Measurements from ENCODE around the gene CD180.
A peak's percentile ranks its signal among the peaks of the same experiment; 100 is the strongest.

The CD180 gene

DNA sequence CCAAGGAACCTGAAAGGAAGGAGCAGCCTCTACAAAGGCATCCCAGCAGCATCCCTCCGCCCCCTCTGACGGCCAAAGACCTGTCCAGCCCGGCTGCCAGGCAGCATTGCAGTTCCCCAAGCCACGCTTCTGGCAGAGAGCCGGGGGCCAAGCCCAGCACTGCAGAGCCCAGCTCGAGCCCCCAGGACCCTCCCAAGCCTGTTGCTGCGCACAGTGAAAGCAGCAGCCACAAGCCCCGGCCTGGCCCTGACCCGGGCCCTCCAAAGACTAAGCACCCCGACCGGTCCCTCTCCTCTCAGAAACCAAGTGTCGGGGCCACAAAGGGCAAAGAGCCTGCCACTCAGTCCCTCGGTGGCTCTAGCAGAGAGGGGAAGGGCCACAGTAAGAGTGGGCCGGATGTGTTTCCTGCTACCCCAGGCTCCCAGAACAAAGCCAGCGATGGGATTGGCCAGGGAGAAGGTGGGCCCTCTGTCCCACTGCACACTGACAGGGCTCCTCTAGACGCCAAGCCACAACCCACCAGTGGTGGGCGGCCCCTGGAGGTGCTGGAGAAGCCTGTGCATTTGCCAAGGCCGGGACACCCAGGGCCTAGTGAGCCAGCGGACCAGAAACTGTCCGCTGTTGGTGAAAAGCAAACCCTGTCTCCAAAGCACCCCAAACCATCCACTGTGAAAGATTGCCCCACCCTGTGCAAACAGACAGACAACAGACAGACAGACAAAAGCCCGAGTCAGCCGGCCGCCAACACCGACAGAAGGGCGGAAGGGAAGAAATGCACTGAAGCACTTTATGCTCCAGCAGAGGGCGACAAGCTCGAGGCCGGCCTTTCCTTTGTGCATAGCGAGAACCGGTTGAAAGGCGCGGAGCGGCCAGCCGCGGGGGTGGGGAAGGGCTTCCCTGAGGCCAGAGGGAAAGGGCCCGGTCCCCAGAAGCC, 30.8 kb downstream of the CD180 start:
- peak; percentile 28 for DNase-seq (ENCODE audit: low read depth)
- H3K4me3 ChIP-seq (ENCODE audit: low read depth, low read length), result no peak overlapping the region

DNA sequence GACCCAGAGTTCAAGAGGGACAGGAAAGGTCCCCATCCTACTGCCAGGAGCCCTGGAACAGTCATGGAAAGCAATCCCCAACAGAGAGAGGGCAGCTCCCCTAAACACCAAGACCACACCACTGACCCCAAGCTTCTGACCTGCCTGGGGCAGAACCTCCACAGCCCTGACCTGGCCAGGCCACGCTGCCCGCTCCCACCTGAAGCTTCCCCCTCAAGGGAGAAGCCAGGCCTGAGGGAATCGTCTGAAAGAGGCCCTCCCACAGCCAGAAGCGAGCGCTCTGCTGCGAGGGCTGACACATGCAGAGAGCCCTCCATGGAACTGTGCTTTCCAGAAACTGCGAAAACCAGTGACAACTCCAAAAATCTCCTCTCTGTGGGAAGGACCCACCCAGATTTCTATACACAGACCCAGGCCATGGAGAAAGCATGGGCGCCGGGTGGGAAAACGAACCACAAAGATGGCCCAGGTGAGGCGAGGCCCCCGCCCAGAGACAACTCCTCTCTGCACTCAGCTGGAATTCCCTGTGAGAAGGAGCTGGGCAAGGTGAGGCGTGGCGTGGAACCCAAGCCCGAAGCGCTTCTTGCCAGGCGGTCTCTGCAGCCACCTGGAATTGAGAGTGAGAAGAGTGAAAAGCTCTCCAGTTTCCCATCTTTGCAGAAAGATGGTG, 31.6 kb downstream of the CD180 start:
- no peak overlapping the region for H3K4me3 ChIP-seq (ENCODE audit: low read depth, low read length)
- DNase-seq (ENCODE audit: low read depth), result no peak

DNA sequence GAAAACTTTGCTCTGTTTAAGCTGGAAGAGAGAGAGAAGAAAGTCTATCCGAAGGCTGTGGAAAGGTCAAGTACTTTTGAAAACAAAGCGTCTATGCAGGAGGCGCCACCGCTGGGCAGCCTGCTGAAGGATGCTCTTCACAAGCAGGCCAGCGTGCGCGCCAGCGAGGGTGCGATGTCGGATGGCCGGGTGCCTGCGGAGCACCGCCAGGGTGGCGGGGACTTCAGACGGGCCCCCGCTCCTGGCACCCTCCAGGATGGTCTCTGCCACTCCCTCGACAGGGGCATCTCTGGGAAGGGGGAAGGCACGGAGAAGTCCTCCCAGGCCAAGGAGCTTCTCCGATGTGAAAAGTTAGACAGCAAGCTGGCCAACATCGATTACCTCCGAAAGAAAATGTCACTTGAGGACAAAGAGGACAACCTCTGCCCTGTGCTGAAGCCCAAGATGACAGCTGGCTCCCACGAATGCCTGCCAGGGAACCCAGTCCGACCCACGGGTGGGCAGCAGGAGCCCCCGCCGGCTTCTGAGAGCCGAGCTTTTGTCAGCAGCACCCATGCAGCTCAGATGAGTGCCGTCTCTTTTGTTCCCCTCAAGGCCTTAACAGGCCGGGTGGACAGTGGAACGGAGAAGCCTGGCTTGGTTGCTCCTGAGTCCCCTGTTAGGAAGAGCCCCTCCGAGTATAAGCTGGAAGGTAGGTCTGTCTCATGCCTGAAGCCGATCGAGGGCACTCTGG, 32.6 kb downstream of the CD180 start:
- no peak overlapping the region for H3K4me3 ChIP-seq (ENCODE audit: low read depth, low read length)
- DNase-seq (ENCODE audit: low read depth), result no peak

DNA sequence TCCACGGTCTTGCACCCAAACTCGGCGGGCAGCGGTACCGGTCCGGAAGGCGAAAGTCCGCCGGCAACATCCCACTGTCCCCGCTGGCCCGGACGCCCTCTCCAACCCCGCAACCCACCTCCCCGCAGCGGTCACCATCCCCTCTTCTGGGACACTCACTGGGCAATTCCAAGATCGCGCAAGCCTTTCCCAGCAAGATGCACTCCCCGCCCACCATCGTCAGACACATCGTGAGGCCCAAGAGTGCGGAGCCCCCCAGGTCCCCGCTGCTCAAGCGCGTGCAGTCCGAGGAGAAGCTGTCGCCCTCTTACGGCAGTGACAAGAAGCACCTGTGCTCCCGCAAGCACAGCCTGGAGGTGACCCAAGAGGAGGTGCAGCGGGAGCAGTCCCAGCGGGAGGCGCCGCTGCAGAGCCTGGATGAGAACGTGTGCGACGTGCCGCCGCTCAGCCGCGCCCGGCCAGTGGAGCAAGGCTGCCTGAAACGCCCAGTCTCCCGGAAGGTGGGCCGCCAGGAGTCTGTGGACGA, 33.3 kb downstream of the CD180 start:
- no peak for DNase-seq (ENCODE audit: low read depth)
- no peak overlapping the region for H3K4me3 ChIP-seq (ENCODE audit: low read depth, low read length)

DNA sequence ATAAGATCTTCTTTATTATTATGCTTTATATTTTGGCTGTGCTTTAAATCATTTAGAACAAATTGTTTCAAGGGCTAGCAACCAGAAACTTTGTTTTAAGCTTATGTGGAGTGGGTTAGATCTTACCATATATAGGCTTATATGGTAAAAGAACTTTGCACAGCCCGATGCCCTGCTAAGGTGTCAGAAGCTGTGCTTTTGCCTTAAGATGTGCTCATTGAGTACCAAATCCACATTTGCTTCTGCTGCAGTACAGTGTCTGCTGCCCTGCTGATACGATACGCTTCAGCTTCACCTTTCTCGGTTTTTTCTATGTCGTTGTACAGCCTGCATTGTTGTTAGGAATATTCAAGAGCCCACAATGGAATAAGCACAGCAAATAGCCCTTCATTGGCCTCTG, 34.8 kb downstream of the CD180 start:
- no peak overlapping the region for H3K4me3 ChIP-seq (ENCODE audit: low read depth, low read length)

DNA sequence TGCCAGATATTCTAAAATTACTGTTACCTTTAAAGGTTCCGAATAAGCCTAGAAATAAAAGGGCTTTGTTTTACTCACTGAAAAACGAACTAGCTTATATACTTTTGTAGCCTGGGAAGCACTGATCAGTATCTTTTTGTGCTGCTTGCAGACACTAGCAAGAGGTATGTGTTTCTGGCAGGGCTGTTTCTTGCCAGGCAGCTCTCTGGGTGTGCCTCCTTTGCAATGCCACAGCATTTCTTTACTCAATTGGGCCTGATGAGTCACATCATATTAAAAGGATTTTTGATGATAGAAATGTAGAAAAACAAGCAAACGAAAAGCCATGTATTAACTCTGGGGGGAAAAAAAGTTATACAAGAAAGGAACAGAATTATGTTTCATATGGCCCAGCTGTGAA, 35.6 kb downstream of the CD180 start:
- H3K4me3 ChIP-seq (ENCODE audit: low read depth, low read length), result no peak overlapping the region
- peak; percentile 19 for DNase-seq (ENCODE audit: low read depth)

More for the DNA sequence above, 34.8 kb downstream of the CD180 start:
- no peak for DNase-seq (ENCODE audit: low read depth)

DNA sequence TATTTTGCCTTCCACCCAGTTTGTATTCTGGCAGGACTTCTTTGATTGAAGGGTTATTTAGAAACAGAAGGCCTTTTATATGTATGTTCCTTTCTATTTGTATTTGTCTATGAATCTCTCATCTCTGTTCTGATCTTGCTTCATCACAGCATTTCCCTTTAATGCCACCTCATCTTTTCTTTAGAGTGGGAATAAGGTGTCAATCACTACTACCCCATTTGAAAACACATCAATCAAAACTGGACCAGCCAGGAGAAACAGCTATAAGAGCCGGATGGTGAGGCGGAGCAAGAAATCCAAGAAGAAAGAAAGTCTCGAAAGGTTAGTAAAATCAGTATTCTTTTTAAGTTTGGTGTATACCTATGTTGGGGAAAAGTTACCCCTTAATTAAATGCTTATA, 36.3 kb downstream of the CD180 start:
- DNase-seq (ENCODE audit: low read depth), result no peak
- no peak overlapping the region for H3K4me3 ChIP-seq (ENCODE audit: low read depth, low read length)

DNA sequence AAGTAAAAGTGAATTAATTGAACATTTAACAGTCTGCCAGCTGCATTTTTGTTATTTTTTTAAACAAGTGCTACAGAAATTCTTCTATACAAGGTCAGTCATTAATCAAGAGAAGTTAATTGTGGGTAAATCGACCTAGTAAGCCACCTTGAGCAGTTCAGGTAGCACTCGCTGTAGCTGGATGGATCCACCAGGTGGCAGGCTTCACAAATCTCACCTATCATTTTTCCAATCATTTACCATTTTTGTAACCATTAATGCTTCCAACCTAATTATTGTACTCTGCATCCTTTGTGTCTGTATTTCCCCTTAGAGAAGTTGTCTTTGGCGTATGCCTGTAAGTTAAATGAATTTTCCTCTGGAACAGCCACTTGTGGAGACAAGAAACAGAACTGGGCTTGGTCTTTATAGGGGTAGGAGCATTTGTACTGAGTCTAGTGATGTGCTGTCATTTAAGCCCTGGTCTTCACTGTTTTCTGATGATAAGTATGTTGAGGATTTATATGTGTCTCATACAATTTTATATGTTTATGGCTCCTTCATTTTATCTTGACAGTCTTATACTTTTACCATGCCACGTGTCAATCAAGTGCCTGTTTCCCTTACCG, 39.5 kb downstream of the CD180 start:
- no peak overlapping the region for H3K4me3 ChIP-seq (ENCODE audit: low read depth, low read length)
- no peak for DNase-seq (ENCODE audit: low read depth)

DNA sequence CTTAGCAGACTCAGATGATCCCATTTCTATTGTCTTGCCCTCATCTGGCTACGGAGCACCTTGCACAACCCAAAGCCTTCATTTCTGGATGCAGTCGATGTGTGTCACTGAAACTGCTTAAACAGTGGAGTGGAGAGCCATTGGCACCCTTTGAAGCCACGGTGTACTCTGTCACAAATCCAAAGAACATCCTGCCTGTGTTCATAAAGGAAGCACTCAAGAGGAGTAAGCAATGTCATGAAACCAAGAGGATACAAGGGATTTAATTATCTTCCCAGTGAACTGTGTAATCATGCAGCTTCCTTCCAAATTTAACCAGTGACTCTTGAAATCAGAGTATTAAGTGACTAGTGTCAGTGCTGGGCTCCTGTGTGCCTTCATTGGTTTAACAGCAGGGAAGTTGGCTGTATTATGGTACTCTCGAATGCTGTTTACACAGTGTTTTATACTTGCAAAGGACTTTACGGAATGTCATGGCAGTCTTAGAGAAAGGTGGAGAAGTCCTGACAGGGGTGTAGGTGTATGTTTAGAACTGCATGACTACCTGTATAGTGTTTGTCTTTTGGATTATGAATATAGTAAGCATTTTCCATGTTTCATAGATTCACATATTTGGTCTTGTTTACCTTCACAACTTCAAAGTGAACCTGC, 41.9 kb downstream of the CD180 start:
- DNase-seq (ENCODE audit: low read depth), result no peak
- no peak overlapping the region for H3K4me3 ChIP-seq (ENCODE audit: low read depth, low read length)

DNA sequence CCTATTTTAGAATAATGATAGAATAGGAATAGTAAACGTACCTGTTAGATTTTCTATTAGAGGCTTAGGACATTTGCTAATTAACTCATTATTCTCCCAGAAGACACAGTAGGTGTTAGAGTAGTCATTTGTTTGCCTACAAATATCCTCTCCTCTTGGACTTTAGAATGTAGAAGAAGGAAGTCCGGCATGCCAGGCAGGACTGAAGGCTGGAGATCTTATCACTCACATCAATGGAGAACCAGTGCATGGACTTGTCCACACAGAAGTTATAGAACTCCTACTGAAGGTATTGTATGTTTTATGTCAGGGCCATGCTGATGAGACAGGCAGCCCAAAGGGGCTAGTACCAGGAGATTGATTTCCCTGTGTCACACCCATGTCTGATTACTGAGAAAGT, 43.3 kb downstream of the CD180 start:
- no peak for DNase-seq (ENCODE audit: low read depth)
- no peak overlapping the region for H3K4me3 ChIP-seq (ENCODE audit: low read depth, low read length)

DNA sequence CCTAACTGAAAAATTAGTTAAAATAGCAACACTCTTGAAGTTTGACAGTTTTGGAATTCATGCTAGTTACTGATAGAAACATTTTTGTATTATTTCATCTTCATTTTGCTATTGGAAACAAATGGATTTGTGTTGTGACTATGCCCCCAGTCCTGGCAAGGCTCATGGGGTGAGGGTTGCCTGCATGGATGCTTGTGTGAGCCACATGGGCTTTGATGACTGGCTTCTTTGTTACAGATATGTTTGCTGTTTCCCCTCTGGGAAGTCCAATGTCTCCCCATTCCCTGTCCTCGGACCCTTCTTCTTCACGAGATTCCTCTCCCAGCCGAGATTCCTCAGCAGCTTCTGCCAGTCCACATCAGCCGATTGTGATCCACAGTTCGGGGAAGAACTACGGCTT, 44.2 kb downstream of the CD180 start:
- no peak overlapping the region for H3K4me3 ChIP-seq (ENCODE audit: low read depth, low read length)

DNA sequence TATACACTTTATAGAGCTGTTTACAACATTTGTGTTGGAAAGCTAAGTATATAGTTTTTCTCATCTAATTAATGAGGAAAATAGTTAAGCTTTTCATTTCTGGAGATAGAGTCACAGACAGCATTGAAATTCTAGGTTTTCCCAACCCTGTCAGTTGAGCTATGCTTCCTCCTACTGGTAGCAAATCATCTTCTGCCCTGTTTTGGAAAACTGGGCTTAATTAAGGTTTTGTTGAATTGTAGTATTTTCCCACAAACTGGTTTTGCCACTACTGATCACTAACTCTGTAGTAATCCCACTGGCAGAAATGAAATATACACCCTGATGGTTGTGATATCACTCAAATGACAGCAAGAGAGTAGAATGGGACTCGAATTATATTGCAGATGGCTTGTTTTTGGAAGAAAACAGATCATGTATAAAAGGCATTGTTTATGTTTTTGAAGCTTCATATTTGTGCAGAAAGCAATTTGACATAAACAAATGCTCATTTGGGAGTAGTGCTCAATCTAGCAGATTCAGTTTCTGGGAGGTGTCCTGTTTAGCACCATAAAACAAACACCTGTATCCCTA, 46.6 kb downstream of the CD180 start:
- peak overlapping the region; percentile 2 for H3K4me3 ChIP-seq (ENCODE audit: low read depth, low read length)
- no peak for DNase-seq (ENCODE audit: low read depth)

More for the DNA sequence above, 44.2 kb downstream of the CD180 start:
- no peak for DNase-seq (ENCODE audit: low read depth)

DNA sequence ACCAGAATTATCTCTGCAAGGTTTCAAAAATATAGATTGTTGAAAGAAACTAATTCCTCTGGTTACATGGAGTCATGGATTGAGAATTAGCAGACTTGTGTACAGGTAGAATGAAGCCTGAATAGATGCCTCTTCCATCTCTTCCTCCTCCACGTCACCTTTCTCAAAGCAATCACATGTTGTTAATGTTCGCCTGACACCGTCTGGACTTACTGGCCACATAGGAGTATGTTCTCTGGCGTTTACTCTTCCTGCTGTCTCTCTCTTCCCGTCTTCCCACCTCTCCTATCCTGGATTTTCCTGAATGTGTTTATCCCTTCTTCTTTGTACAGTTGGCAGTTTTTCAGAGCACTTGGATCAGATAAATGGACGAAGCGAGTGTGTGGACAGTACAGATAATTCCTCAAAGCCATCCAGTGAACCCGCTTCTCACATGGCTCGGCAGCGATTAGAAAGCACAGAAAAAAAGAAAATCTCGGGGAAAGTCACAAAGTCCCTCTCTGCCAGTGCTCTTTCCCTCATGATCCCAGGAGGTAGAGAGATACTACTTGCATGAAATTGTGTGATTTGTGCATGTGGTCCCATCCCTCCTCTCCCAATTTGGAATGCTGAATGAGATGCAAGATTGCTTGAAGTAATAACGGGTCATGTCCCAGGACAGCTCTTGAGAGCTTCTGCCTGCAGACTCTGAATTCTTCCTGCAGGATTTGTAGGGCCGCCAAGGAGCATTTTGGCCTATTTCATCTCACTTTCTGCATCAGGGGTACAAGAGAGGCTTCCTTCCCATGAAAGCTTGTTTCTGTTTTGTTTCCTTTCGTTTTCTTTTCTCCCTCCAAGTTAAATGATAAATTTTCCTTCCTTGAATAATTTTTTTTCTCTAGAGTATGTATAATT, 47.3 kb downstream of the CD180 start:
- DNase-seq (ENCODE audit: low read depth), result no peak
- H3K4me3 ChIP-seq (ENCODE audit: low read depth, low read length), result peak overlapping the region; percentile 2

DNA sequence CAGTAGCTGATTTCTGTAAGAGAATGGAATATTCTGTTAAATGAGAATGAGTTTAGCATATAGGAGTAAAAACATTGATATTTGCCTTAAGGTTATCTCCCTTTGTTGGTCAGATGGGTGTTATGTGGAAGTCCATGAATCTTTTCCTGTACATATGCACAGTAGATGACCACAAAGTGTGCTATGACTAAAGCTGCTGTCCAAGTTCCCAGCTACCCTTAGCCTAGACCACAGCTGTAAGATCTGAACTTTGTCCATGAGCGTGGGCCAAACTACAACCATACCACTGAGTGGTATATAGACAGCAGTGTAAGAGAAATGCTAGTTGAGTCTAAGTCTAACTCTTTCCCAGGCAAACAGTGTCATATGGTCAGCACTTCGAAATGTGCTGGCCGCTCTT, 48.8 kb downstream of the CD180 start:
- H3K4me3 ChIP-seq (ENCODE audit: low read depth, low read length), result no peak overlapping the region
- peak; percentile 33 for DNase-seq (ENCODE audit: low read depth)

DNA sequence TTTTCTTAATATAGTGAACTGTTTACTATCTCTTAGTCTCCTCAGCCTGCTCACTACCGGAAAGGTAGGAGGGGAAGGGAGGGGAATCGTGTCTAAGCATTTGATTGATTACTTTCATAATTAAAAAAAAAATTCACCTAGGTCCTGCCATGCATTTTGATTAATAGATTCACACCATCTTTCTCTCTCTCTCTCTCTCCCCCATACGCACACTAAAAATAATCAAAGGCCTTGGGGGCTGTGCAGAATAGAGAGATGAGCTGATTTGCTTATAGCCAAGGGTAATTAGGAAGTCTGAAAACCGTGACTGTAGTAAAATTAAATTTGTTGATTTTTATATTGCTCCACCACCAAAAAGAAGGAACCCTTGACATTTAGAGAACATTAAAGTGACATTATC, 49.6 kb downstream of the CD180 start:
- DNase-seq (ENCODE audit: low read depth), result no peak

DNA sequence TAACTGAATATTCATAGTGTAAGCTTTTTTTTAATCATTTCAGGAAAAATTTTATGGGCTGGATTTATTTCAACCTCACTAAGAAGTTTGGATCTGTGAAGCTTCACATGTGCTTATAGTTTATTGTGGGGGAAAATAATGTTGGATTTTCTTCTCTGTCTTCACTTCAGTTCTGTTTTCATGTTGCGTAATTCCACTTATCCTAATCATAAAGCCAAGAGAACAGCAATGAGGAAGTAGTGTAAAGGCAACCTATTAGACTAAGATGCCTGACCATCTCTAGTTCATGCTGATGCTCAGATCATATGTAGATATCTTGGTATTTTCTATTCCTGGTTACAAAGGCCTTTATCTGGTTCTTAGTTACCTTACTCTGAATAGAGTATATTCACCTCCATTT, 50.0 kb downstream of the CD180 start:
- H3K4me3 ChIP-seq (ENCODE audit: low read depth, low read length), result no peak overlapping the region
- peak; percentile 20 for DNase-seq (ENCODE audit: low read depth)

More for the DNA sequence above, 49.6 kb downstream of the CD180 start:
- no peak overlapping the region for H3K4me3 ChIP-seq (ENCODE audit: low read depth, low read length)

DNA sequence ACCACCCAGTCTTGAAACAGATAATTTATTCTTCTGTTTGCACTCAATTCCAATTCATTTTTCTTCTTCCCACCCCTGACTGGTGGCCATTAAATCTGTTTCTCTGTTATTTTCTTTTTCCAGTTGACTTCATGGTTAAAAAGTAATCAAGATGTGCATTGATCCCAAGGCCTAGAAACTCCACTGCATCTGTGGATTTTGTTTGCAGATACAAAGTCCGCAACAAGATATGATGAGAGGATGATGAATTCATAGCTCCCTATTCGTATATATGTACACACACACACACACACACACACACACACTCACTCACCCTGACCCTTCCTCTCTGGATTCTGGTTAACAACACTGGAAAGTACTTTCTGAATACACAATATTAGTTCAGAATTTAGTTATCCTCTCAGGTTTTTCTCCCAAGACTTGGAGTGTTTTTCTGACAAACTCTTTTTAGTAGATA, 52.4 kb downstream of the CD180 start:
- no peak for DNase-seq (ENCODE audit: low read depth)
- H3K4me3 ChIP-seq (ENCODE audit: low read depth, low read length), result no peak overlapping the region

DNA sequence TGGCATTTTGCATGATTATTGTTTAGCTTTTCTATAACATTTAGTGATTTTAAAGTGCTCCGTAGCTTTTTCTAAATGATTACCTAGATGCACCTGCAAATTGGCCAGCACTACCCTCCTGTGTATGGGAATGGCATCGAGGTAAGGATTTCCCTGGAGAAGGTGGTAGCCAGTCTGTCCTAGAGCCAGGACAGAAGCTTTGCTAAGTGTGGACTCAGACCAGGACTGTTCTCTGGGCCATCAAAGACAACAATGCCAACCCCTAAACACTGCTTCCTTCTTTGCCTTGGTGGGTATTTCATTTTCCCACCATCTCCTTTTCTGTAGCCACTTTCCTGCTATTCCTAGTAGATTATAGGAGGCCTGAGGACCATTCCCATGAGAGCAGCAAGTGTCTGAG, 53.0 kb downstream of the CD180 start:
- no peak for DNase-seq (ENCODE audit: low read depth)
- no peak overlapping the region for H3K4me3 ChIP-seq (ENCODE audit: low read depth, low read length)

All from skeletal muscle cell (primary cell).